ENCODE data around the gene LEP. TPM values are rescaled to one million over a fixed set of nuclear protein-coding genes. Genes with fewer than 3 reads are reported as not detected.

The LEP gene
- under 1 TPM in 1 of 2 donors, not detected in 1; 0.75 TPM for total RNA-seq
- long read RNA-seq, partial matches to known transcripts = 0 of 1 reads
- long read RNA-seq, other reads (novel, unspliced or antisense) = 1 of 1 reads

DNA sequence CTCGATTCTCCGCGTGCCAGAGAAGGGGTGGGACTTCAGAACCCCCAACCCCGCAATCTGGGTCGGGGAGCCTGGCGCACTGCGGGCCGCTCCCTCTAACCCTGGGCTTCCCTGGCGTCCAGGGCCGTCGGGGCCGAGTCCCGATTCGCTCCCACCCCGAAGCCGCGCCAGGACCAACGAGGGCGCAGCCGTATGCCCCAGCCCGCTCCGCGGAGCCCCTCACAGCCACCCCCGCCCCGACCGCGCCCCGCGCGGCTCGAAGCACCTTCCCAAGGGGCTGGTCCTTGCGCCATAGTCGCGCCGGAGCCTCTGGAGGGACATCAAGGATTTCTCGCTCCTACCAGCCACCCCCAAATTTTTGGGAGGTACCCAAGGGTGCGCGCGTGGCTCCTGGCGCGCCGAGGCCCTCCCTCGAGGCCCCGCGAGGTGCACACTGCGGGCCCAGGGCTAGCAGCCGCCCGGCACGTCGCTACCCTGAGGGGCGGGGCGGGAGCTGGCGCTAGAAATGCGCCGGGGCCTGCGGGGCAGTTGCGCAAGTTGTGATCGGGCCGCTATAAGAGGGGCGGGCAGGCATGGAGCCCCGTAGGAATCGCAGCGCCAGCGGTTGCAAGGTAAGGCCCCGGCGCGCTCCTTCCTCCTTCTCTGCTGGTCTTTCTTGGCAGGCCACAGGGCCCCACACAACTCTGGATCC is at the start of gene LEP:
TSS of gene LEP (plus strand) at position 583 of the 691 bp plus-strand sequence. CDS start 10,741 bp downstream, outside the sequence.
- ATAC-seq (no peak), DNase-seq (no peak)
- intact Hi-C loops (cut with DNase I, micrococcal nuclease) = no loop called here

DNA sequence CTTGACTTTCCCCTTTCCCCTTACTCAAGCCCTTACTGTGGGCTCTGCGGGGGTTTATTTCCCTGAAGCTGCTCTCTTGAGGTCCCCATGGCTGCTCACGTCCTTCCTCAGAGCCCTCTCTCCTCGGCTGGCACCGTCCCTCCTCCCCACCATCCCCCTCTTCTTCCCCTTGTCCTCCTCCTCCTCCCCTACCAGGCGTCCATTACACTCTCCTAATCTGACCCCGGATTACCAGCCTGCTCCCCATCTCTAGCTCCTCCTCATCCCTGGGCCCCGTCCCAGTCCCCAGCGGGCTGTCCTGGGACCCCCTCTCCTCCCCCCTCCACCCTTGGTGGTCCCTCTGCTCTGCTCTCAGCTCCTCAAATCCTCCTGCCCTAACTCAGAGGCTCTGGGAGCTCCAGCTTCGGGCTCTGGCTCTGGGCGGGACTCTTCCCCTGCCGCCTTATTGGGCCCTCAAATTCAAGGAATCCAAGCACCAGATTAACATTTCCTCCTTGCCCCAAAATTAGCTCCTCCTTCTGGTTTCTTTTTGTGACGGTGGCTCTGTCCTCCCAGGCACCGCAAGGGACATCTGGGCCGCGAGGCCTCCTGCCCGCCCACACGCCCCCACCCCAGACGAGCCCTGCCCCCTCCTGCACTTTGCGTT is 48.5 kb upstream of the LEP start:
- intact Hi-C loops (cut with DNase I, micrococcal nuclease) = no loop called here
- ATAC-seq = no peak
- DNase-seq = no peak

DNA sequence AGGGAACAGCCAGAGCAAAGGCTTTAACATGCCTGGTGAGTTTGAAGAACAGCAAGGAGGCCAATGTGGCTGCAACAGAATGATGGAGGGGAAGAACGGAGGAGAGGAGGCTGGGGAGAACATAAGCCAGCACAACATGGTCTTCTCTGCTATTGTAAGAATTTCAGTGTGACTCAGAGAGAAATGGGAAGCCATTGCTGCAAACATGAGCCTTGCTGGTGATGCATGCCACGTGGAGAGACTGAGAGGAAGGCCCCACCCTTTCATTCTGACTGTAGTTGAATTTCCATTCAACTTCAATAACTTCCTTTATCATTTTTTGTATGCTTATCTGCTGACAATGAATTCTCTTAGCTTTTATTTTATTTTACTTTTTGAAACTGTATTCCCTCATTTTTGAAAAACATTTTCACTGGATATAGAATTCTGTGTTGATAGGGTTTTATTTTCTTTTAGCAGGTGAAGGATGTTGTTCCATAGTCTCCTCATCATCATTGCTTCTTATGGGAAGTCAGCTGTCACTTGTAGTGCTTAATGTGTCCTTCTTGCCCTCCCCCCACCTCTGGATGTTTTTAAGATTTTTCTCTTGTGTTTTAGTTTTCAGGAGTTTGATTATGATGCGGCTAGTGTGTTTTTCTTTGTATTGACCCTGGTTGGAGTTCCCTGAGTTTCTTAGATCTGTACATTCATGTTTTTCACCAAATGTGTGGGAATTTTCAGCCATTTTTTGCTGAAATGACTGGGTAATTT is 46.4 kb upstream of the LEP start:
- ATAC-seq (no peak), DNase-seq (no peak)
- intact Hi-C loops (cut with DNase I, micrococcal nuclease) = no loop called here

DNA sequence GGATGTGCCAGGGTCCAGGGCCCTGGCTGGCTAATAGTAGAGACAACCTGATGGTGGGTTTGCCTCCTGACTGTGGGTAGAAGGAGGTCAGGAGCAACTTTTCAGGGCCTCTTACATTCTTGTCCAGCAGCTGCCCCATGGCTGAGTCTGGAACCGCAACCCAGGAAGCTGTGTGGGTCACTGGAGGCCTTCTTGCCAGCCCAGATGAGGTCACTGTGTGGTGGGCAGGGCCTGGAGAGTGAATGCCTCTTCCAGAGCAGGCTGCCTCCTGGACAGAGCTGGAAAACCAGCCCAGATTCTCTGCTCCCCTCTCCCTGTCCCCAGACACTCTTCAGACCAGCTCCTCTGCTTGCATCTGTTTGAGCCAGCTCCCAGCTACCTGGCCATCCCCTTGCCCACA is 43.5 kb upstream of the LEP start:
- DNase-seq = no peak
- intact Hi-C loops (cut with DNase I, micrococcal nuclease) = no loop called here
- no peak for ATAC-seq

DNA sequence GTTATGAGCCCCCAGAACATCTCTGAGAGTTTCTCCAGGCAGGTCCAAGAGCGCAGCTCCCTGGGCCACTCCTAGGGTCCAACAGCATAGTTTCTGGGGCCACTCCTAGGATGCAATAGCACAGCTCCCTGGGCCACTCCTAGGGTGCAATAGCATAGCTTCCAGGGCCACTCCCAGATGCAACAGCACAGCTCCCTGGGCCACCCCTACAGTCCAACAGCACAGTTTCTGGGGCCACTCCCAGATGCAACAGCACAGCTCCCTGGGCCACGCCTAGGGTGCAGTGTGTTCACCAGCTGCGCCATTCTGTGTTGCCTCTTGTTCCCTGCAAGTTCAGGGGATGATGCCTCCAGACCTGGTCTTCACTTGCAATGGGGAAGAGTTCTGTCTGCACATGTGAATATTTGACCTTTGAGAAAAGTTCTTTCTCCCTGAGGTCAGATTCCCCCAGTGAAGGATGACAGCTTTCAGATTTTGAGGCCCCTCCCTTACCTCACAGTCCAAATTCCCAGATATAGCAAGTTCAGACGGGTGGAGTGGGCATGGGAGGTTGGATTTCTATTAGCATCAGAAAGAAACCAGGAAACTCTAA is 43.0 kb upstream of the LEP start:
- ATAC-seq (peak; percentile 15), DNase-seq (no peak)
- intact Hi-C loops (cut with DNase I, micrococcal nuclease) = no loop called here

DNA sequence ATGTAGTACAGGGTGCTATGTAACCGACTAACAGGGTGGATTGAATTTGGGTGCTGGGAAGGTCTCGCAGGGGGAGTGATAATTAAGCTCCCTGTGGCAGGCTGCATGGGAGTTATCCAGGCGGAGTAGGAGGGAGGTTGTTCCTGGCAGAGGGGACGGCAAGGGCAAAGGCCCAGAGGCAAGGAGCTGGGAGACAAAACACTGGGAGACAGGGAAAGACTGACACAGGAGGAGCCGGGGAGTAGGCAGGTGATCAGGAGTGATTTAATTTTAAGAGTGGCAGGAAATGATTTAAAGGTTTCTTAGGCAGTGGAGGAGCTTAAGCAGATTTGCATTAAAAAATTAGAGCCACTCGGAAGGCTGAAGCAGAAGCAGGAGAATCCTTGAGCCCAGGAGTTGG is 40.7 kb upstream of the LEP start:
- ATAC-seq (no peak), DNase-seq (no peak)
- intact Hi-C loops (cut with DNase I, micrococcal nuclease) = loop anchor here in 1 of 2 donors (10.0 kb wide), 1 partner anchor 66 kb away; no protein-coding TSS in a partner anchor

DNA sequence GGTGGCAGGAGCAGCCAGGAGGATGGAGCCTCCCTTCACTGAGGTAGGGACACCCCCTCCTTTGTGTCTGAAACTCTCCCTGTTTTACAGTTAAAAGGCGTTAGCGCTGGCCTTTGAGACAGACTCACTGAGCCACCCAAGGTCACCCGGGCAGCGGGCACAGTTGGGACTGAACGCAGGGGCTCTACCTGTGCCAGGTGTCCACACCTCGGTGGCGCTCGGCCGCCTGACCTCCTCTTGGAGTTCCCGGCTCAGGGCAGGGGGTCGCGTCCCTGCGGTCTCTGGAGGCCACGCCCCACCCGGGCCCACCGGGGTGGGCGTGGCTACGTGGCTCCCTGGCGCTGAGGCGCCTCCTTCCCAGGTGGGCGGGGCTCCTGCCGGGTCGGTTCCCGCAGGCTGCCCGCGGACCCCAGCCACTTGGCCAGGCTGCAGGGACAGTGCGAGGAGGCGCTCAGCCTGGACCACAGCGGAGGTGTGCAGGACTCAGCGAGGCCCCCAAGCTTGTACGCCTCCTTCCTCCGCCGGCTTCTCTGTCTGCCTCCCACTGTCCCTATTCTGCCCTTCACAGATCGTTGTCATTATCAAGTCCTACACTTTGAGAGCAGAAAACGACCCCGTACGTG is 39.9 kb upstream of the LEP start:
- ATAC-seq = no peak
- DNase-seq = no peak
- intact Hi-C loops (cut with DNase I, micrococcal nuclease) = loop anchor here in 1 of 2 donors (10.0 kb wide), 1 partner anchor 66 kb away; no protein-coding TSS in a partner anchor

DNA sequence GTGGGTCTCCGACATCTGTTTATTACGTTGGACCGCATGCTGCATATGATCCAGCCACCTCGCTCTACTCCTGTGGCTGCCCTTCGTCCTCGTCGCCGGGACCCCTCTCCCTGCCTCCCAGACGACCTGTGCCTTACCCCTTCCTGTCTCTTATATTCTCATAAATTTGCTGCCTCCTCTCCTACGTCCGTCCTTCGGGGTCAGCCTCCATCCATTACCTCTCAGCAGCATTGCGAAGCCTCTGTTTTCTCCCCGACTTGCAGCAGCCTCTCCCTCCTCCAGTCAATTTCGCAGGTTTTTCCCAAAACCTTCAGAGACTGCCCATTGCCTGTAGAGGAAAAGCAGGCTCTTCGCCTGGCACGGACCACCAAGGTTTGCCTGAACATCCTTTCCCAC is 39.4 kb upstream of the LEP start:
- intact Hi-C loops (cut with DNase I, micrococcal nuclease) = loop anchor here in 1 of 2 donors (10.0 kb wide), 1 partner anchor 67 kb away; no protein-coding TSS in a partner anchor
- no peak for DNase-seq
- no peak for ATAC-seq

DNA sequence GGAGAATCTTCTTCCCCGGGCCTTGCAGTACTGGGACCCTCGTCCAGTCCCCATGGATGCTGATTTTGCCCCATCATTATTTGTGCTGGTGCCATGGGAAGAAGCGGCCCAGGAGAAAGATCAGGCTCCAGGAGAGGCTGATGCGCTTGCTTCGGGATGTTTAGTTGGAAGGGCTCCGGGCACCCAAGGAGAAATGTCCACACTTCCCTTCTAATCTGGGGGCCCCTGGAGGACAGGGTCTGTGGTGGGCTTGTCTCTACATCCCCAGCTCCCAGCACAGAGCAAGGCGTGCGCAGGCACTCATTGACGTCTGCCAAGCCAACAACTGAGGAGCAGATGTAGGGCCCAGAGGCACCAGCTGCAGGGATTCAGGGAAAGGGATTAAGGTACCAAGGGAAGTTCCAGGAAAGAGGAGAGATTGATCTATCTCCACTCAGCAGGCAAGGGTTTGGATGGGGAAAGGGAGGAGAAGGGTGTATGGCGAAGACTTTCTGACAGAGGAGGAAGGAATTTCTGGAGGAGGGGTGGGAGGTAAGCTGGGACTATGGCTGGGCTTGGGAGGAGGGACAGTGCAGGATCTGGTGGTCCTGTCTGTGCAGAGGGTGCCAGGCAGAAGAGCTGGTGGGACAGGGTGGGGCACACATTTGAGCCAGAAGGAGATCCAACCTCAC is 38.7 kb upstream of the LEP start:
- no peak for ATAC-seq
- no peak for DNase-seq
- intact Hi-C loops (cut with DNase I, micrococcal nuclease) = loop anchor here in 1 of 2 donors (10.0 kb wide), 1 partner anchor 68 kb away; no protein-coding TSS in a partner anchor

DNA sequence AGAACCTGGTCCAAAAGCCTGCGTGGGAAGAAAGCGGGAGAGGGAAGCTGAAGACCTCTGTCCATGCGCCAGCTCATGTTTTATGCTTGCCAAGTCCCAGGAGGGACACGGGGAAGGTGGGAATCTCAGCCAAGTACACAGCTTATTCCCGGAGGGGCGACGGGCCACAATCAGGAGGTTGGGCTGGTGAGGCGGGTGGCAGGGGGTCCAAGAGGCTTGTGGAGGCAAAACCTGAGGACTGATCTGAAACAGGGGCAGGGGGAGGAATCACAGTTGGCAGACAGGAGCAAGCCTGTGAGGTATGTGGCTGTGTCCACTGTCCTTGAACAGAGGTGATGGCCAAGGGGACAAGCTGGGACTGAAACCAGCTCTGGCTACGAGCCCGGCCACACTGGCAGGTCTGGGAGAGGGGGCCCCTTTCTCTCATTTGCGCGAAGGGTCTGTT is 38.0 kb upstream of the LEP start:
- DNase-seq (no peak), ATAC-seq (no peak)
- intact Hi-C loops (cut with DNase I, micrococcal nuclease) = loop anchor here in 1 of 2 donors (10.0 kb wide), 1 partner anchor 68 kb away; no protein-coding TSS in a partner anchor

DNA sequence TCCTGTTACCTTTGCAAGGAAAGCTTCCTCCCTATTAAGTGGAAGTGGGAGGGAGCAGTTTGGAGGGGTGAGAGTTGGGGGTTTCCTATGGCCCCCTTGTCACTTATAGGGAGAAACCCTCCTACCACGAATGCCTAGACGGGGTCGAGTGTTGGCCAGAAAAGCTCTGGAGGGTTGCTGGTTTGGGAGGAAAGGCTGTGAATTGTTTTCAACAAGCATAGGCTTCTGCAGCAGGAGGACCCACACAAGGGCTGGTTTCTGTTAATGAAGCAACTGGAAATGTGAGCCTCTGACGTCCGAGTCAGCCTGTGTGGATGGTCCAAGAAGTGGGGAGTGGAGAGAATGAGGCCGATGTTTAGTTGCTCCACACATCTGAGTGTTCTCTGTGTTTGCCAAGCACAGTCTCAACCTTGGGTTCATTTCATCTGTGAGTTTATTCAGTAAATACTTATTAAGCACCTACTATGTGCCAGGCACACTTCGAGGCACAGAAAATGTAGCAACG is 37.3 kb upstream of the LEP start:
- DNase-seq (no peak), ATAC-seq (no peak)
- intact Hi-C loops (cut with DNase I, micrococcal nuclease) = loop anchor here in 1 of 2 donors (10.0 kb wide), 1 partner anchor 69 kb away; no protein-coding TSS in a partner anchor

DNA sequence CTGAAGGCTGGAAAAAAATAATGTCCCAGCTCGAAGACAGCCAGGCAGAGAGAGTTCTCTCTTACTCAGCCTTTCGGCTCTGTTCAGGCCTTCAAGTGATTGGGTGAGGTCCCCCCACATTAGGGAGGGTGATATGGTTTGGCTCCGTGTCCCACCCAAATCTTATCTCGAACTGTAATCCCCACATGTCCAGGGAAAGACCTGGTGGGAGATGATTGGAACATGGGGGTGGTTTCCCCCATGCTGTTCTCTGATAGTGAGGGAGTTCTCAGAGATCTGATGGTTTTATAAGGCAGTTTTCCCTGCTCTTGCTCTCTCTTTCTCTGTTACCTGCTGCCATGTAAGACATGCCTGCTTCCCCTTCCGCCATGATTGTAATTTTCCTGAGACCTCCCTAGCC is 36.6 kb upstream of the LEP start:
- no peak for ATAC-seq
- intact Hi-C loops (cut with DNase I, micrococcal nuclease) = loop anchor here in 1 of 2 donors (10.0 kb wide), 1 partner anchor 70 kb away; no protein-coding TSS in a partner anchor
- no peak for DNase-seq

DNA sequence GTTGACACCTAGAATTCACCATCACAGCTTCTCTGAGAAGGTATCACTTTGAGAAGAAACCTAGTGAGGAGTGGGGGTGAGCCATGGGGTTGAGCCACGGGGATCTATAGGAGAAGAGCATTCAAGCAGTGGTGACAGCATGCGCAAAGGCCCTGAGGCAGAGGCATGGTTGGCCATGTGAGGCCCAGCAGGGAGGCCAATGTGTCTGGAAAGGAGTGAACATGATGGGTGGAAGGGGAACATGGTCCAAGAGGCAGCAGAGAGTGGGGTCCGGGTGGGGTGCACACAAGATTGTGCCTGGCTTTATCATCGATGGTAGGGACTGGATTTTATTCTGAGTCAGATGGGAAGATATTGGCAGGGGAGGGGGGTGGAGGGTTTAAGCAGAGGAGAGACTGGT is 36.0 kb upstream of the LEP start:
- ATAC-seq = no peak
- DNase-seq = no peak
- intact Hi-C loops (cut with DNase I, micrococcal nuclease) = loop anchor here in 1 of 2 donors (10.0 kb wide), 1 partner anchor 70 kb away; no protein-coding TSS in a partner anchor

DNA sequence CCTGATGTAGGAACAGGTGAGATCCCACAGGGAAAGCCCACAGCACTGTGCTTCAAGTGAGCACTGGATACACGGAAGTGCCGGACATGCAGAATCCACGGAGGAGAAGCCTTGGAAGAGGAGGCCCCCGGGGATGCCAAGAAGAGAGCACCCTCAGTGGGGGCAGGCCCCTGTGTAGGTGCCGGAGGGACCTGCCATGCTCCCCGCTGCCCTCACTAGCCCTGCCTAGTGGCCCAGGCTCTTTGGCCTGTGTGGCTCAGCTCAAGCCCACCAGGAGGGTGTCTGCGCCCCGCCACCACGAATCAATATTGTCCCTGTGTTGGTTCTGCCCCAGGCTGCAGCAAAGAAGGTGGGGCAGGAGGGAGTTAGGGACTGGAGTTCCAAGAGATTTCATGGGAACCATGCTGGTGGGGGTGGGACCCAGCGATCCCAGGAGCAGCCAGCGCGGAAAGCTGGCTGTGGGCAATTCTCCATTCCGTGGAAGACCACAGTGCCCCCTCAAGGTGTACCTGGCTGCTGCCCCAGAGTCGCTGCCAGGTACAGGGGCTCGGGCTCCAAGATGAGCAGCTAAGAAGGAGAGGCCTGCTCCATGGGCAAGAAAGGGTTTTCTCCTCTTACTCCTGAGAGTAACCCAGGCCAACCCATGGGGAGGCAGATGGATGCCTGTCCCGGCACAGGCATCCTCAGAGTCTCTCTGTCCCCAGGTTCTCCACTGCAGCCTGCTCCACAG is 34.9 kb upstream of the LEP start:
- ATAC-seq (no peak), DNase-seq (no peak)
- intact Hi-C loops (cut with DNase I, micrococcal nuclease) = loop anchor here in 1 of 2 donors (10.0 kb wide), 1 partner anchor 71 kb away; no protein-coding TSS in a partner anchor

DNA sequence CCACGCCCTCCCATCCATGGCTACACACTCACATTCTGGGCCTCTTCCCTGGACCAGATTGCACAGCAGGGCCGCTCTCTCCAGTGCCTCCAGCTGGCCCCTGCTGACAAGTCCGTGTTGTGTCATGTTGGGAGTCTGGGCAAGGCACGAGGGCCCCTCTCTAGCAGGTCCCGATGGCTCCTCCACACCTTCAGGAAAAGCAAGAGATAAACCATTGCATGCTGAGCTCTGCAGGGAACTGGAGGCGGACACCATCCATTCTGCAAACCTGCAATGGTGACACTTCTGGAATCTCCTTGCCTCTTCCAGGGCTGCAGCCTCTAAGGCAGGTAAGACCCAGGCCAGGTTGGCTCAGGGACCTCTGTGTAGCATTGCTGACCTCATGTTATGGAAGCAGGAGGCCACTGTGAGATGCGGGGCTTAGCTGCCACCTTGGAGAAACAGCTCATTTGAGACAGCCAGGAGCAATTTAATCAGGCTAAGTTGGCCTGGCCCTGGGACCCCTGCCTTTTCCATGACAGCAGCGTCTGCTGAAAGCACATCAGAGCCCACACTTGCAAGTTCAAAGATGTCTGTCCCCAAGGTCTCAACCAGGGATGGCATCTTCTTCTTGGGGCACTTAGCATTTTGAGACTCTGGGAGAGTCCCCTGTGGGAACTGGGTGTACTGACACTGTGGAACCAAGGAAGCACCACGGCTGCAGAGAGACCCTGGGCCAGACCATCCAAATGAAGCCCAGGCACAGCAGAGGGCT is 34.2 kb upstream of the LEP start:
- DNase-seq = no peak
- intact Hi-C loops (cut with DNase I, micrococcal nuclease) = loop anchor here in 1 of 2 donors (10.0 kb wide), 1 partner anchor 72 kb away; no protein-coding TSS in a partner anchor
- no peak for ATAC-seq

DNA sequence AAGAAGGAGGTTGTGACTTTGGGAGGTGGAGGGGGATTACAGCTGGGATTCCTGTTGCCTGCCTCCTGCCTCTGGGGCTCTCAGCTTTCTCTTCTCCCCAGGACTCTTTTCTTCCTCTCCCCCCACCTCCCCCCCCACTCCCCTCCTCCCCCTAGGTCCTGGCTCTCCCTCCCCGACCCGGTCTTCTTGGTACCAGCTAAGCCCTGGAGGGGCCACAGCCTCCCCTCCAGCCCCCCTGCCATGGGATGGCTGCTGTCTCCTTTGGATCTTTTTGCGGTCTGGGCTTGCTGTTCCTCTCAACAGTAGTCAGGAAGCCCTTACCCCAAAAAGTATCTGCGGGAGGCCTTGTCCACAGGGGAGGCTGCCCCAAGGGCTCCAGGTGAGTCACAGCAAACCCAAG is 33.5 kb upstream of the LEP start:
- intact Hi-C loops (cut with DNase I, micrococcal nuclease) = loop anchor here in 1 of 2 donors (2.0 to 10.0 kb wide), 2 partner anchors 73 to 497 kb away; no protein-coding TSS in a partner anchor
- ATAC-seq (no peak), DNase-seq (no peak)
